NCI-H2107 (cell line): ENCODE measurements around the gene PLK3.
"Not testable (repeated sequence)": the region's sequence is repeated elsewhere in the genome, so short reads cannot be mapped to it uniquely, and the experiment has no call there.

Experiments used
- DNase-seq: peaks from one replicate; lab custom pipeline; 2025; lab: John Stamatoyannopoulos, UW

PLK3 gene

DNA sequence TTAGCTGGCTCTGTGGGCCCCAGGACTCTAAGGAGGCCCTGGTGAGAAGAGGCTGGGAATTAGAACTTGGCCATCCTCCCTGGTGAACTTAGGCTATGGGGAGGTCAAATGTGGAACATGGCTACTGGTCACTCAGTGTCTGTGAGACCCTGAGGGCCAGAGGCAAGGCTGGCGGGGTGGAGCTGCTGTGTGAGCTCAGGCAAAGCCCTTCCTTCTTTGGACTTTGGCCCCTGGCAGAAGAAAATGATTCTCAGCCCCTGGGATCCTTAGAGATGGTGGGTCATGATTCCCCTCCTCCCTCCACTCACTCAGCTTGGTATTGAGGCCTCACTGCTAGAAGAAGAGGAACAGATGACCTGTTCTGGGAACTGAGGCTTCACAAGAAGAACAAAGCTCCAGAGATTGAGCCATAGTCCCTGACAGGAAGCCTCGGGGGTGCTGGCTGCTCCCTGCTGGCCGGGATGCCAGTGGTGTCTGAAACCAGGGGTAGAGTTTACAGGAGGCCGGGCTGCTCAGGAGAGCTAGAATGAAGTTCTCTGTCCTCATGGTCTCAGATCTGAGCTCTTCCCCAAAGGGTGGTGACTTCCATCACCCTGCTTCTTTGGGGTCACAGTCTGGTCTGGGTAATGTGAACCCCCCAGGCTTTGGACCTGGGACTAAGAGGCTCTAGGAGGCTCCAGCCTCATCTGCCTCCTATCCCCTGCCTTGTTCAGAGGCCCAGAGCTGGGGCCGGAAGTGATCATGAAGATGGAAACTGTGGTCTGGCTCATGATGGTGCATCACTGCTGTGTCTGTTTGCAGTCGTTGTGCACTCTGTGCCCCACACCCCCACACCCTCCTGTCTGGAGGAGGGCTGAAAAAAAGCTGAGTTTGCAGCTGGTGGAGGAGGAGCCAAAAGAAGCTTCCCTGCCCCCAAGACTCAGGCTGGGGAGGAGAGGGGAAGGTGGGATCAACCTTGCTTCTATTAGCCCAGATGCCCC lies 9.1 kb downstream of the PLK3 start:
- no peak for DNase-seq

DNA sequence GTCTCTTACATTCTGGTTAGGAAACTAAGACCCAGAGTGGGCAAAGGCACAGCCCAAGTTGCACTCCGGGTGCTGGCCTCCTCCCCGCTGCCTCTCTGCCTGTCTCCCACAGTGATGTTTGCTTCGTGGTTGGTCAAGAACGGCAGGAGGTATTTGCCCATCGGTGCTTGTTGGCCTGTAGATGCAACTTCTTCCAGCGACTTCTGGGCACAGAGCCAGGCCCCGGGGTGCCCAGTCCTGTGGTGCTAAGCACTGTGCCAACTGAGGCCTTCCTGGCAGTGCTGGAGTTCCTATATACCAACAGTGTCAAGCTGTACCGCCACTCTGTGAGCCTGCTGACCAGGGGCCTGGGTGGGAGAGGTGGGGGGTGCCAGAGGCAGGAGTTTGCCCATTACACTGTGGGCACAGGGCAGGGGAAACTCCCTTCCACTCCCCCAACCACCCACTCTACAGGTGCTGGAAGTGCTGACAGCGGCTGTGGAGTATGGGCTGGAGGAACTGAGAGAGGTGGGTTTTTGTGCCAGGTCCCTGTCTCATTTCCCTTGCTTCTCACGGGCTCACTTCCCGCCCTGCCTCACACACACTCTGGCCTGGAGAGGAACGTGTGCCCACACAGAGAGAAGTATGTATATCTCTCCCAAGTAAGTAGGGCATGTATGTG lies 10.1 kb downstream of the PLK3 start:
- no peak for DNase-seq

- not testable (repeated sequence) for DNase-seq
These were observed 10.6 kb downstream of the PLK3 start for GRCh38 chr1:44810762-44811105.

DNA sequence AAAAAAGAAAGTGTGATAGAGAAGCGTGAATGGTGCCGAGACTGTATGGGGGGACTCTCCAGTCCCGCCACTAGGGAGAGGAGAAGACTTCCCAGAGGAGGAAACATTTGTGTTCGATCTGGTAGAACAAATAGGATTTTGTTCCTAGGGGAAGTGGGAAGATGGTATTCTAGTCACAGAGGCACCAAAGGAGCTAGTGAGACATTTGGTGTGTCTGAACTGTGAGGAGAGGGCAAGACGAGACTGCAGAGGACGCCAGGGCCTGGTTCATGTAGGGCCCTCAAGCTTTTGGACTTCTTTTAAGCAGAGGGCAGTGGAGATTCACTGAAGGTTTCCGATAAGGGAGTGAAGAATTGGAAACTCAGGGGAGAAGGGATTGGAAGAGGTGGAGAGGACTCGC lies 11.1 kb downstream of the PLK3 start:
- no peak for DNase-seq

DNA sequence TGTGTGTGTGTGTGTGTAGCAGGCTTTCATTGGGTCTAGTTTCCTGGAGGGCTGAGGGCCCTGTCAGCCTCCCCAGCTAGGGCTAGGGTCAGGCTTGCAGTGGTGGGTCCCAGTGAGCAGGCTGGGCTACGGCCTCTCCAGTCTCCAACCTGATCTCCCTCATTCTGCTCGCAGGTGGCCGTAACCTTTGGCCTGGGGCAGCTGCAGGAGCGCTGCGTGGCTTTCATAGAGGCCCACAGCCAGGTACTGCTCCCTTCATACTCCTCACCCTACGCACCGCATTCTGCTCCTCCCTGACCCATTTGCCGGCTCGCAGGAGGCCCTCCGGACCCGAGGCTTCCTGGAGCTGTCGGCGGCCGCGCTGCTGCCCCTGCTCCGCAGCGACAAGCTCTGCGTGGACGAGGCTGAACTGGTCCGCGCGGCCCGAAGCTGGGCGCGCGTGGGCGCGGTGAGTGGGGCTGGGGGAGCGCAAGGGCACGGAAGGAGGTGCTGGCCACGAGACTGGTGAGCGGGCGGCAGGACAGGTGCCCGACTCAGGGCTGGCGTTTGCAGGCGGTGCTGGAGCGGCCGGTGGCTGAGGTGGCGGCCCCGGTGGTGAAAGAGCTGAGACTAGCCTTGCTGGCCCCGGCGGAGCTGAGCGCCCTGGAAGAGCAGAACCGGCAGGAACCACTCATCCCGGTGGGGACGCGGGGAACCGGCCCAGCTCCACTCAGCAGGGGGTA lies 12.8 kb downstream of the PLK3 start:
- DNase-seq, result no peak

- not testable (repeated sequence) for DNase-seq
These were observed 15.7 kb downstream of the PLK3 start for GRCh38 chr1:44815926-44816325.

- DNase-seq, result no peak
These were observed 17.1 kb downstream of the PLK3 start for GRCh38 chr1:44817307-44817706.

GRCh38 chr1:44817771-44818495 lies 17.8 kb downstream of the PLK3 start:
- DNase-seq, result no peak

DNA sequence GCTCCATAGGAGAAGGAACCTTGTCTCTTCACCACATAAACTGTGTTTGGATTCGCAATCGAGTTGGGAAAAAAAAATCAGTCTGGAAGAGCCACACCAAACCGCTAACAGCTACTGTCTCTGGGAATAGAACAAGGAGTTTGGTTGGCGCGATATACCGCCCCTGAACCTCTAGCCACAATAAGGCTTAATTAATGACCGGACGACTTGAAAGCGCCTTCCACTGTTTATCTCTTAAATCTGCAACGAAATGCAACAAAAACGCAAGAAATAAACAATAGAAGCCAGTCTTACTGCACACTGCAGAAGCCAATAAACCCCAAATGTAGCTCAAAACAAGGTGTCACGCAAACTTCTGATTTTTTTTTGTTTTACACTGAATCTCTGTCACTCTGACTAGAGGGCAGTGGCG lies 19.0 kb downstream of the PLK3 start:
- DNase-seq, result no peak

DNA sequence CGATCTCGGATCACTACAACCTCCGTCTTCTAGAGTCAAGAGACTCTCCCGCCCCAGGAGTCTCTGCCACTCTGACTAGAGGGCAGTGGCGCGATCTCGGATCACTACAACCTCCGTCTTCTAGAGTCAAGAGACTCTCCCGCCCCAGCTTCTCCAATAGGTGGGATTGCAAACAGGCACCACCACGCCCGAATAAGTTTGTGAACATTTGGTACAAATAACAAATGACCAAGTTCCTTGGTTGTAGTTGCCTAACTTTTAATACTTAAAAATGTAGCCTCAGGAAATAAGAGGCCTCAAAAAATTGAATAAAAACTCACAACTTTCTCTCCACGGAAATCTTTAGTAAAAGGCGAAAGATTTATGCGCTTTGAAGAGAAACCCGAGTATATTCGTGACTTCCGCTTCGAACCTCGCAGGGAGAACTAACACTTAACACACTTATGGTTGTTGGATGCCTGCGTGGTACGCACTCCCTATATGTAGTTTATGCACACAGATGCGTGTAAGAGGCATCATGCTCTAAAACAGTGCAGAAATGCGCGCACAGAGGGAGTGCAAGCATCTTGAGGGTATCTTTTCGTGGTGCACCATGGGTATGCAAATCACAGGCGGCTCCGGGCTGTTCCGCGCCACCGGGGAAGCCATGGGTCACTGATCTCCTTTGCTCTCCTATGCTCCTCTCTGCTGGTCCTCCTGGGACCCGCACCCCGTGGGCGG lies 19.6 kb downstream of the PLK3 start:
- no peak for DNase-seq

DNA sequence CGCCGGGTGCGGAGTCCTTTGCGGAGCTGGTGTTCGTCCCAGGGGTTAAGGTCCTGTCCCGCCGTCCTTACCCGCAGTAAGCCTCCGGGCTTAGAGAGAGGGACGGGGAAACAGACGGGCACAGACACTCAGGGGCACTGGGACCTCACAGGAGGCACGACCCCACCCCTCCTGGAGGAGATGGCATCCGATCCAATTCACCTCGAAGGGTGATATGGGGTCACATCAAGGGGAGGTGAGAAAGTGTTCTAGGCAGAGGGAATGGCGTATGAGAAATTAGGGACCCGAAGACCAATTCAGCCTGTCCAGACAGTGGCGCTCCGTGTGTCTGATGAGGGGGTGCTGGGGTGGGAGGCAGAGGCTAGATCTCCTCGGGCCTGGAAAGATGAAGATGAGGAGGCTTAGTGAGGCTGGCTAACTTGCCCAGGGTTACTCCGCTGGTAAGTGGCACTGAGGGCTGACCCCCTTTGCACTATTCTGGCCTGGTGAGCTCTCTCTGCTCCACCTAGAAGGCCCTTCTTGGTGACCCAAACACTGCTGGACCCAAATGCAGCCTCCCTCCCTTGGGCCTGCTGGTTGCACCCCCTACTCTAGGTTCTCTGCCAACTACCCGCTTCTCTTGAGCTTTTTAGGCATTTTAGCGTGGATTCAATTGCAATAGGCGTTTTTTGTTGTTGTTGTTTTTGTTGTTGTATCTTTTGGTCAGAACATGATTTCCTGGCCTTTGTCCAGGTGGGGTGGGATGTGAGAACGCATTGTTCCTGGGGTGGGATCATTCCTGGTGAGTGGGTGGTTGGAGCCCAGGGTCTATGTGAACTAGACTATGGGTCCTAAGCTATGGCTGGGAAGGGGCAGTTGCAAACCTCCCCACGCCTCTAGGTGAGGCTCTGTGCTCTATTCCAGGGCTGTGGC lies 20.4 kb downstream of the PLK3 start:
- no peak for DNase-seq

DNA sequence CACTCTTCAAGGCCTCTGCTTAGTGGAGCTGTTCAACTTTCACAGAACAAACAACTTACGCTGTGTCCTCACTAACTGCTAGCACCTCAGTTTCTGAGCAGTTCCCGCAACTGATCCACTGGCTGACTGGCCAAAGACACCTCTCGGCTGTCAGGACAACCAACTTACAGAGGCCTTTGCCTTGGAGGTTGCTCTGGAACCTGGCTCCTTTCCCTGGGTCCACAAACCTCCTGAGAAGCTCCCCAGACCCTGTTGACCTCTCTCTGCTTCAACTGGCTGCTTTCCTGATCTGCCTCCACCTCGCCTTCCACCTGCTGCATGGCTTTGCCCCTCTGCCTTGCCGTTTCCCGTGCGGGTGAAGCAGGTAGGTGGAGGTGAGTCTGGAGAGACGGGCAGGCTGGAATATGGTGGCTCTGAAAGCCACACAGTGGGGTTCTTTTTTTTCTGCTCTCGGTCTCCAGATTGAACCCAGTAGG lies 21.1 kb downstream of the PLK3 start:
- no peak for DNase-seq

DNA sequence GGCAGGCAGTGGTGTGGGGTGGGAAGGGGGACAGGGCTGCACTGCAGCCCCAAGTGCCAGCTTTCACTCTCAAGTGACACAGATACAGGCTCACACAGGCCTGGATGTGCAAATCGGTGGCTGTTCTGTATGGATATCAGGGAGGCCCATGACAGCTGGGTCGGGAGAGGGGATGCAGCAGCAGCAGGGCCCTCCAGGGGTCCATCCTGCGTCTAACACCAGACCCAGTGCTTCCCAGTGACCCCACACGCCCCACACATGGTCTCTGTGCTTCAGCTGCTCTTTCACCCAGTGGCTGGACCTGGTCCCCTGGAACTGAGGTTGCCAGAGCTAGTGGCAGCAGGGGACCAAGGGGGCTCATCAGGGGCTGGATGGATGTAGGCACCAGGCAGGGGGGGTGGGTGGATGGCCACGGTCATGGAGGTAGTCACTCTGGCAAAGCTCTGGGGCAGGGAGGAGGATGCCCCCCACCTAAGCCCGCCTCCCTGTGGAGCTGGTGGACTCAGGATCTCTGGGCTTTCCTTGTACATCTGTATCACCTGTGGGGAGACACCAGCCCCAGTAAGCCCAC lies 22.0 kb downstream of the PLK3 start:
- no peak for DNase-seq

- DNase-seq, result no peak
These were observed 22.8 kb downstream of the PLK3 start for GRCh38 chr1:44822981-44823451.

DNA sequence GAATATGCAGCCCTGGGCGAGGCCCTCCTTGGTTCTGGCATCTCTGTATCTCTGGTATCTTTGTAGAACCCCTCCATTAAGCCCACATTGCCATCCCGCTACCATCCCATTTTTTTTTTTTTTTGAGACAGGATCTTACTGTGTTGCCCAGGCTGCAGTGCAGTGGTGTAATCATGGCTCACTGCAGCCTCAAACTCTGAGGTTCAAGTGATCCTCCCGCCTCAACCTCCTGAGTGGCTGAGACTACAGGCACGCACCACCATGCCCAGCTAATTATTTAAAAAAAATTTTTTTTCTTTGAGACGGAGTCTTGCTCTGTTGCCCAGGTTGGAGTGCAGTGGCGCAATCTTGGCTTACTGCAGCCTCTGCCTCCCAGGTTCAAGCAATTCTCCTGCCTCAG lies 24.2 kb downstream of the PLK3 start:
- DNase-seq, result not testable (repeated sequence)

GRCh38 chr1:44826375-44827196 lies 26.4 kb downstream of the PLK3 start:
- DNase-seq, result no peak

GRCh38 chr1:44827197-44828002 lies 27.2 kb downstream of the PLK3 start:
- no peak for DNase-seq
